GM18511 (cell line): Measurements from ENCODE around the gene NAALADL2.
"Not testable (repeated sequence)": the region's sequence is repeated elsewhere in the genome, so short reads cannot be mapped to it uniquely, and the experiment has no call there.

Experiments
- ATAC-seq: cut with Tn5 transposase; IDR thresholded peaks from one replicate; pipeline ENCODE4 v1.9.1; 2021; ENCODE audit warnings: mild to moderate bottlenecking, moderate library complexity; ENCODE audit not compliant: unreplicated experiment

Gene NAALADL2

GRCh38 chr3:175066617-175067415 lies 207.7 kb downstream of the NAALADL2 start:
- no peak for ATAC-seq

- no peak for ATAC-seq
These were observed 209.5 kb downstream of the NAALADL2 start for GRCh38 chr3:175068587-175068986.

GRCh38 chr3:175070946-175071345 lies 211.8 kb downstream of the NAALADL2 start:
- no peak for ATAC-seq

DNA sequence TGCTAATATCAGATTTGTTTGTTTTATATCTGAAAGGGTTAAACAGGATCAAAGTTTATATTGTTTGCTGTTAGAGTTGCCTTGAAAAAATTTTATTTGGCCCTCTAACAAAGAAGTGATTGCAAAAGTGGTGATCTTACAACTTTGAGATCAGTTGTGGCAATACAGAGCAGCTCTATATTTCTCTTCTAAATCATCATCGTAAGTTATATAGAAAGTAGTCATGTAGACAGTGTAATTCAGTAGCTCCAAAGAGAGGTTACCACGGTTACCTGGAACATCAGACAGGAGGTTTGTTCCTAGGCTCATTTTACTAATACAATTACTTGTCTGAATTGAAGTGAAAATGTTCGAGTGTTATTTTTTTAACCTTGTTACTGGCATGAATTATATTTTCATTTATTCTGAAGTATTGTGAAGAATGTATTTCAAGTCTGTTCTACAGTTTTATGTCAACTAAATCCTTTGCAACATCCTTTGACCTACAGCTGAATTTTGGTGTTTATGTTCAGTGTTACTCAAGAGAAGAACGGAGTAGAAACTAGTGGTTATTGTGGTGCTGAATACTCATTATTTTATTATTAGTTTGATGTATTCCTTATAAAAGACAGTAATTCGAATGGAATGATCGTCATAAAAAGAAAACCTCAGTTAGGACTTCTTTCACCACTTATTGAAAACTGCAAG lies 214.2 kb downstream of the NAALADL2 start:
- no peak for ATAC-seq

DNA sequence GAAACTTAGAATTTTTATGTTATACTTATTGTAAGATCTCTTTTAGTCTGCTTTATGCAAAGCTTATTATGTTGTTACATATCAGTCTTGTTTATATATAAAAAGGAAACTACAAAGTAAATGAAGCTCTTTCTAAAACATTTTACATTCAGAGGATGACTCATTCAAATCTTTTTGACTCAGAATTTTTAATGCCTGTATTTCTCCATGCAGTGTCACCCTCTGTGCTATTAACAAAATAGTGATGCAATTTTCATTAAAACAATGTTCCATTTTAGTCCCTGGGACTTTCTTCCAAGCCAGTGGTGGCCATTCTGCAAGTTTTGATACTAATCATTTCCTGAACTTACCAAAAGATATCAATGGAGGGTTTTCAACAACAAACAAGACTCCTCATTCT lies 216.1 kb downstream of the NAALADL2 start:
- ATAC-seq, result no peak

- no peak for ATAC-seq
These were observed 218.1 kb downstream of the NAALADL2 start for GRCh38 chr3:175077216-175077615.

GRCh38 chr3:175082631-175083030 lies 223.5 kb downstream of the NAALADL2 start:
- ATAC-seq, result no peak

- not testable (repeated sequence) for ATAC-seq
These were observed 228.0 kb downstream of the NAALADL2 start for GRCh38 chr3:175087128-175087527.

DNA sequence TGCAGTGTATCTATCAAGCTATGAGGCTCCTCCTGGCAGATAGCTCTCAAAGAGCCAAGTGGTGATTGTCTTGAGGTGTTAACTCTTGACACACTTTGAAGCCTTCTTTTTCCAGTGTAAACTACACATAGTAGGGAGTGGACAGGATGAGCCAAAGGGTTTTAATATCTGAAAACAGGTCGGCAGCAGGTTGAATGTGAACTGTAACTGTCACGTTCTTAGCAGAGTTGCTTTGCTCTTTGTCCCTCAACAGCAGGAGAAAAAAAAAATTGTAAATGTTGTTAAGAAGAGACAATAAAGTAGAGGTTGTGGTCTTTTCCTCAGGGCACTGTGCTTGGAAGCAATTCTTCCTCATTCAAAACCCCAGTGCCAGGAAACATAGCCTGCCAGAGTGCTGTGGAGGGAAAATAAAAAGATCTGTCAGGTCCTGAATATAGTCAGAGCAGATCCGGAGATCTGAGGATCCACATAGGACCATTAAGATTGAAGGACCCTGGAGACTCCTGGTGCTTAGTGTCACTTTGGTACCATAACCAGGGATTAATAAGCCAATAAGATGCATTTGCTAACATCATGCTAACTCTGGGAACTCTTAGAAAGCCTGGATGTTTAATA lies 229.7 kb downstream of the NAALADL2 start:
- ATAC-seq, result no peak

- no peak for ATAC-seq
These were observed 232.4 kb downstream of the NAALADL2 start for GRCh38 chr3:175091426-175092114.

- no peak for ATAC-seq
These were observed 234.6 kb downstream of the NAALADL2 start for GRCh38 chr3:175093748-175094147.

- ATAC-seq, result no peak
These were observed 235.2 kb downstream of the NAALADL2 start for GRCh38 chr3:175094344-175094743.

DNA sequence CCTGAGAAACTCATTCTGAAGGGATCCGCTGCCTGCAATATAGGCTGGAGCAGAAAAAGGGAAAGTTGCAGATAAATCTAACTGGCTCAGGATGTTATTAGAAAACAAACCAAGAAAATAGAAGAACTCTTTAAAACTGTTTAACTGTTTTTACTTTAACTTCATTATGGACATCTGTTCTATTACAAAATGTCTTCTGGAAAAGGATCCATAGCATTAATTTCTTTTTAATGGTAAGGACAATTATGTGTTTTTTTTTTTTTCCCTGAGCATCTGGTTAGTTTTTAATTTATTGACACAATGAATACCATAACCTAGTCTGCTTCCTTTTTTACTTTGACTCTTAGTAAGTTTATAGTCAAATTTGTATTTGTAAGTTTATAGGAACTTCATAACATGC lies 239.5 kb downstream of the NAALADL2 start:
- no peak for ATAC-seq

- ATAC-seq, result no peak
These were observed 243.0 kb downstream of the NAALADL2 start for GRCh38 chr3:175102161-175102560.

DNA sequence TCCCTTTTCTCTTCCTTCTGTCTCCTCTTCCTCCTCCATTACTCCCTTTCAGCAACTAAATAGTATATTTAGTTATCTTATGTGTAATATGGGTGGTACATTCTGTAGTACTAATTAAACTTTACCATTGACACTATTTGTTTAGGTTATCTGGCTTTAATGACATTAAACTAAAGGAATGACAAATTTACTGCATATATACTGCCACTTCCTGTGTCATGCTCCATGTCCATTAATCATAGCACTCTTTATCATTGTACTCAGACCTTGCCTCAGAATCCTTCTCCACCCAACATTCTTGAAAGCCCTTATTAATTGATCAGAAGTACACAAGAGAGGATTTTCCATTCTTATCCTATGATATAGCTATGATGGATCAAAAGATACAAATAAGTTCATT lies 244.2 kb downstream of the NAALADL2 start:
- ATAC-seq, result no peak

DNA sequence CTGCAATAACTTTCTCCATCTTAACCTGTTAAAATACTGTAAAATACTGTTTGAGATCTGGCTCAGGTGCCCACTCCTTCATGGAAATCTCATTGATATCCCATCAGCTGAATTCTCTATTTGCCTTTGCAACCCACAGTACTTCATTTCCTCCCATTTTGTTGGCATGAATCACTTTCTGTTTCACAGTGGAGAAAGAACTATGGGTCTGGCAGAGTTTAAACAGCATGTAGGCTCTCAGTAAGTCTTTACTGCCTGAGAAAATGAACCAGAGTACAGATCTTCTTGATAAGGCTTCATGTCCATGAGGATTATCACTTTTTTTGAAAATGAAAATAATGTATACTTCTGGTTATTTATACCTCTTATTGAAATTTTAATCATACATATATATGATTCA lies 245.9 kb downstream of the NAALADL2 start:
- no peak for ATAC-seq

- ATAC-seq, result no peak
These were observed 248.1 kb downstream of the NAALADL2 start for GRCh38 chr3:175107231-175107630.

GRCh38 chr3:175107995-175108394 lies 248.9 kb downstream of the NAALADL2 start:
- no peak for ATAC-seq

DNA sequence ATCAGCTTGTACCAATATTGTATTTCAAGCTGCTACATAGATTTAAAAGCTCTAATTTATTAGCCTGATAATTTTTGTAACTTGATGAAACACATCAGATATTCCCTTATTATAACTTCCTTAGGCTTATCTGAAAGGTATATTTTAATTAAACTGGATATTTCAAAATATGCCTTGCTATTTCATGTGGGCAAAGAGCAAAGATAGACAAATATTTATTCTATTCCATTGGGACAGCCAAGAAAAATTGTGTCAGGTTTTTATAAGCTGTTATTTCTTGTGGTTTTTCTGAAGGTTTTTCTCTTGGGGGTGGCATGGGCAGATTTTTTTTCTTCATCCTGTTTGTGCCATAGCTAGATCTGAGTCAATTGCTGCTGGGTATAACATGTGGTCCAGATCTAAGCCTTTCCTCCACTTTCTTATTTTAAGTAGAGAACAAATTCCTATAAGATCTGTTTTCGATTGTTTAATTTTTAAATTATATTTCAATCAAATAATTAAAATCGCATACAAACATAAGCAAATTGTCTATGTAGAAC lies 249.5 kb downstream of the NAALADL2 start:
- ATAC-seq, result no peak

DNA sequence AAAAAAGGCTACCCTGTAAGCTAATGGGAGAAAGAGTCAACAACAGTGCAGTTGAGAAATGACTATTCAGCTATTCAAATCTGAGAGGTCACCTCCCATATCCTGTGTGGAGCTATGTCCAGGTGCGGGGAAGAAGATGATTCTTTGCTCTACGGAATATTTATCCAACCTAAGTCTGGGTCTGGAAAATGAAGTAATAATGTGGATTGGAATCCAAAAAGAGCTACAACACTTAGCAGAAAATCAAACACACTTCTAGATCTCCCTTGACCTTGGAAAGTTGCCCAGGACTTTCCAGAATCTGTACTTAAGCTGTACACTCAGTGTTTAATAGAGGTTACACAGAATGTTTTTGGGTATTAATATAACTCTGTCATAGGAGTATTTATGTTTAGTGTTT lies 251.9 kb downstream of the NAALADL2 start:
- ATAC-seq, result no peak

GRCh38 chr3:175118382-175118941 lies 259.3 kb downstream of the NAALADL2 start:
- ATAC-seq, result no peak
